Loucy (cell line): ENCODE measurements around the gene NUDT7.

Experiments used
- H2AFZ ChIP-seq: fragments of 200-600 bp; sonication (generic); 2 replicates; pipeline ENCODE4 v1.6.0; 2016; ENCODE audit warnings: antibody characterized with exemption, mild to moderate bottlenecking, low read length, moderate library complexity
- H3F3A ChIP-seq: fragments of 200-600 bp; 2 replicates; pipeline ENCODE4 v1.6.0; 2016; ENCODE audit warnings: antibody characterized with exemption, low read depth, mild to moderate bottlenecking
- H3K27me3 ChIP-seq: fragments of 200-600 bp; sonication (generic); 2 replicates; pipeline ENCODE4 v1.6.1; 2014; ENCODE audit warnings: low read length, mild to moderate bottlenecking; ENCODE audit not compliant: insufficient read depth, poor library complexity, severe bottlenecking
- H3K36me3 ChIP-seq: fragments of 200-600 bp; sonication (generic); 2 replicates; pipeline ENCODE4 v1.6.1; 2016; ENCODE audit warnings: low read length; ENCODE audit not compliant: insufficient read depth
- H3K4me1 ChIP-seq: fragments of 200-600 bp; sonication (generic); 2 replicates; pipeline ENCODE4 v1.5.1; 2014; ENCODE audit warnings: low read length, mild to moderate bottlenecking; ENCODE audit not compliant: insufficient read depth, poor library complexity, severe bottlenecking
- H3K4me2 ChIP-seq: fragments of 200-600 bp; sonication (generic); 2 replicates; pipeline ENCODE4 v1.6.0; 2014; ENCODE audit warnings: antibody characterized with exemption, low read length, low read depth, mild to moderate bottlenecking; ENCODE audit not compliant: poor library complexity, severe bottlenecking
- H3K4me3 ChIP-seq: fragments of 200-600 bp; sonication (generic); 2 replicates; pipeline ENCODE4 v1.5.1; 2014; ENCODE audit warnings: low read length, mild to moderate bottlenecking, mixed read lengths; ENCODE audit not compliant: poor library complexity, severe bottlenecking
- H3K79me2 ChIP-seq: fragments of 200-600 bp; sonication (generic); 2 replicates; pipeline ENCODE4 v1.6.1; 2014; ENCODE audit warnings: low read length; ENCODE audit not compliant: insufficient read depth
- H3K9ac ChIP-seq: fragments of 200-600 bp; sonication (generic); 2 replicates; pipeline ENCODE4 v1.6.0; 2014; ENCODE audit warnings: mild to moderate bottlenecking, low read depth, low read length, moderate library complexity; ENCODE audit not compliant: poor library complexity, severe bottlenecking
- H3K9me2 ChIP-seq: fragments of 200-600 bp; sonication (generic); replicated peaks from 2 replicates; pipeline ENCODE4 v1.6.1; 2016; ENCODE audit warnings: low read depth, low read length, mixed read lengths
- H3K9me3 ChIP-seq: fragments of 200-600 bp; sonication (generic); 2 replicates; pipeline ENCODE4 v1.6.1; 2014; ENCODE audit warnings: mild to moderate bottlenecking, antibody characterized with exemption, low read length, low read depth; ENCODE audit not compliant: insufficient read depth
- H4K20me1 ChIP-seq: fragments of 200-600 bp; sonication (generic); 2 replicates; pipeline ENCODE4 v1.6.0; 2014; ENCODE audit warnings: antibody characterized with exemption, low read length, mild to moderate bottlenecking; ENCODE audit not compliant: insufficient read depth, poor library complexity, severe bottlenecking
- EZH2phosphoT487 ChIP-seq: fragments of 200-600 bp; IDR thresholded peaks from 2 replicates; pipeline ENCODE4 v1.6.1; 2018; ENCODE audit warnings: antibody characterized with exemption, mild to moderate bottlenecking, moderate library complexity, borderline replicate concordance
- TF ChIP-seq, protein P1 (sequence below): fragments of 200-600 bp; sonication (generic); conservative IDR thresholded peaks from 2 replicates; pipeline ENCODE4 v1.5.1; 2014; ENCODE audit warnings: mild to moderate bottlenecking, antibody characterized with exemption, low read length

NUDT7 gene

GRCh38 chr16:77723108-77723514 is 797 bp downstream of the NUDT7 start:
- TF ChIP-seq, protein P1, sequence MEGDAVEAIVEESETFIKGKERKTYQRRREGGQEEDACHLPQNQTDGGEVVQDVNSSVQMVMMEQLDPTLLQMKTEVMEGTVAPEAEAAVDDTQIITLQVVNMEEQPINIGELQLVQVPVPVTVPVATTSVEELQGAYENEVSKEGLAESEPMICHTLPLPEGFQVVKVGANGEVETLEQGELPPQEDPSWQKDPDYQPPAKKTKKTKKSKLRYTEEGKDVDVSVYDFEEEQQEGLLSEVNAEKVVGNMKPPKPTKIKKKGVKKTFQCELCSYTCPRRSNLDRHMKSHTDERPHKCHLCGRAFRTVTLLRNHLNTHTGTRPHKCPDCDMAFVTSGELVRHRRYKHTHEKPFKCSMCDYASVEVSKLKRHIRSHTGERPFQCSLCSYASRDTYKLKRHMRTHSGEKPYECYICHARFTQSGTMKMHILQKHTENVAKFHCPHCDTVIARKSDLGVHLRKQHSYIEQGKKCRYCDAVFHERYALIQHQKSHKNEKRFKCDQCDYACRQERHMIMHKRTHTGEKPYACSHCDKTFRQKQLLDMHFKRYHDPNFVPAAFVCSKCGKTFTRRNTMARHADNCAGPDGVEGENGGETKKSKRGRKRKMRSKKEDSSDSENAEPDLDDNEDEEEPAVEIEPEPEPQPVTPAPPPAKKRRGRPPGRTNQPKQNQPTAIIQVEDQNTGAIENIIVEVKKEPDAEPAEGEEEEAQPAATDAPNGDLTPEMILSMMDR: no peak
- no peak for TF ChIP-seq EZH2phosphoT487
- Histone ChIP-seq H3K79me2 (no peaks in the 10 kb centered on the region), H2AFZ (peak overlapping the region; percentile 97), H3K36me3 (no peaks in the 10 kb centered on the region), H3K4me1 (peaks cover 12% of the 10 kb centered on the region), H3K9ac (peak overlapping the region; percentile 76), H3K27me3 (no peaks in the 10 kb centered on the region), H3F3A (no peaks in the 10 kb centered on the region), H3K9me2 (no peaks in the 10 kb centered on the region), H3K9me3 (no peaks in the 10 kb centered on the region), H4K20me1 (no peaks in the 10 kb centered on the region), H3K4me3 (peak overlapping the region; percentile 83), H3K4me2 (peak overlapping the region; percentile 93)

DNA sequence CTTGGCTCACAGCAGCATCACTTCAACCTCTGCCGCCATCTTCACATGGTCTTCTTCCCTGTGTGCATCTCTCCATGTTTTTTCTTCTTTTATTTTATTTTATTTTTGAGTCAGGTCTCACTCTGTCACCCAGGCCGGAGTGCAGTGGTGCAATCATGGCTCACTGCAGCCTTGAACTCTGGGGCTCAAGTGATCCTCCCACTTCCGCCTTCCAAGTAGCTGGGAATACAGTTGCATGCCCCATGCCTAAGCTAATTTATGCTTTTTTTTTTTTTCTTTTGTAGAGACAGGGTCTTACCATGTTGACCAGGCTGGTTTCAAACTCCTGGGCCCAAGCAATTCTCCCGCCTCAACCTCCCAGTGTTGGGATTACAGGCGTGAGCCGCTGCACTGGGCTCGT is 1.9 kb downstream of the NUDT7 start:
- TF ChIP-seq, protein P1: no peak
- TF ChIP-seq EZH2phosphoT487: no peak
- Histone ChIP-seq H3K27me3 (no peaks in the 10 kb centered on the region), H3K36me3 (no peaks in the 10 kb centered on the region), H3K4me3 (no peak overlapping the region), H3K9me2 (no peaks in the 10 kb centered on the region), H3K4me2 (no peak overlapping the region), H3K4me1 (peaks cover 12% of the 10 kb centered on the region), H3F3A (no peaks in the 10 kb centered on the region), H3K9me3 (no peaks in the 10 kb centered on the region), H3K79me2 (no peaks in the 10 kb centered on the region), H4K20me1 (no peaks in the 10 kb centered on the region), H3K9ac (no peak overlapping the region), H2AFZ (no peak overlapping the region)

DNA sequence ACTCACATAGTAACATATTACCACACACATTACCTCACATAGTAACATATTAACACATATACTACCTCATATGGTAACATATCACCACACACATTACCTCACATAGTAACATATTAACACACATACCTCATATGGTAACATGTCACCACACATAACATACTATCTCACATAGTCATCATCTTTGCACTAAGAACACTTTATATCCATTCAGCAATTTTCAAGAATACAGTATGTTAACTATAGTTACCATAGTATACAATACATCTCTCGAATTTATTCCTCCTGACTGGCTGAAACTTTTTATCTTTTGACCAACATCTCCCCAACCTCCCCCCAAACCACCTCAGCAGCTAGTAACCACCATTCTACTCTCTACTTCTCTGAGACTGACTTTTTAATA is 7.6 kb downstream of the NUDT7 start:
- Histone ChIP-seq H3K9ac (no peak overlapping the region), H4K20me1 (no peaks in the 10 kb centered on the region), H2AFZ (no peak overlapping the region), H3K36me3 (no peaks in the 10 kb centered on the region), H3K4me2 (no peak overlapping the region), H3K27me3 (no peaks in the 10 kb centered on the region), H3K79me2 (no peaks in the 10 kb centered on the region), H3K9me2 (no peaks in the 10 kb centered on the region), H3F3A (no peaks in the 10 kb centered on the region), H3K9me3 (no peaks in the 10 kb centered on the region; the same call in 1 of the 2 replicates), H3K4me3 (no peak overlapping the region), H3K4me1 (no peaks in the 10 kb centered on the region)
- TF ChIP-seq, protein P1: no peak
- TF ChIP-seq EZH2phosphoT487: no peak
